ENCODE measurements around the gene DGLUCY.
A peak's percentile ranks its signal among the peaks of the same experiment; 100 is the strongest.

DGLUCY gene

DNA sequence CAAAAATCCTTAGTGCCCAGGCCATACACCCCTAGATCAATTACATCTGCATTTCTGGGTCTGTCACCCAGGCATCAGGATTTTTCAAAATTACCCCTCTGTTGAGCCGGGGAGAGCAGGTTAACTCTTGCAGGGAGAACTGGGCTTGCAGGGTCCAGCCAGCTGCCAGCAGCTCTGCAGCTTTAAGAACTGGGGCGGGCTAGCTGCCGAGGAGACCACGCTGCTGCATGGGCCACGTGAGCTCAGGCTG lies at the start of gene DGLUCY:
DGLUCY (plus strand) TSS at position 245 of the 250 bp plus-strand sequence. CDS start 46,222 bp downstream, outside the sequence.
- FAIRE-seq = no peak
- peak; percentile 68 for DNase-seq (ENCODE audit: insufficient read length, low spot score)

GRCh38 chr14:91065266-91065665 lies 48.6 kb upstream of the DGLUCY start:
- FAIRE-seq (no peak), DNase-seq (ENCODE audit: insufficient read length, low spot score) (no peak)
- TF ChIP-seq, protein P1, sequence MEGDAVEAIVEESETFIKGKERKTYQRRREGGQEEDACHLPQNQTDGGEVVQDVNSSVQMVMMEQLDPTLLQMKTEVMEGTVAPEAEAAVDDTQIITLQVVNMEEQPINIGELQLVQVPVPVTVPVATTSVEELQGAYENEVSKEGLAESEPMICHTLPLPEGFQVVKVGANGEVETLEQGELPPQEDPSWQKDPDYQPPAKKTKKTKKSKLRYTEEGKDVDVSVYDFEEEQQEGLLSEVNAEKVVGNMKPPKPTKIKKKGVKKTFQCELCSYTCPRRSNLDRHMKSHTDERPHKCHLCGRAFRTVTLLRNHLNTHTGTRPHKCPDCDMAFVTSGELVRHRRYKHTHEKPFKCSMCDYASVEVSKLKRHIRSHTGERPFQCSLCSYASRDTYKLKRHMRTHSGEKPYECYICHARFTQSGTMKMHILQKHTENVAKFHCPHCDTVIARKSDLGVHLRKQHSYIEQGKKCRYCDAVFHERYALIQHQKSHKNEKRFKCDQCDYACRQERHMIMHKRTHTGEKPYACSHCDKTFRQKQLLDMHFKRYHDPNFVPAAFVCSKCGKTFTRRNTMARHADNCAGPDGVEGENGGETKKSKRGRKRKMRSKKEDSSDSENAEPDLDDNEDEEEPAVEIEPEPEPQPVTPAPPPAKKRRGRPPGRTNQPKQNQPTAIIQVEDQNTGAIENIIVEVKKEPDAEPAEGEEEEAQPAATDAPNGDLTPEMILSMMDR (IDR thresholded peaks at IDR 0.05; ENCODE audit: insufficient read depth, missing control alignments) = no peak

More for the DNA sequence above, at the start of gene DGLUCY:
- TF ChIP-seq, protein P1 (IDR thresholded peaks at IDR 0.05; ENCODE audit: insufficient read depth, missing control alignments) = no peak

DNA sequence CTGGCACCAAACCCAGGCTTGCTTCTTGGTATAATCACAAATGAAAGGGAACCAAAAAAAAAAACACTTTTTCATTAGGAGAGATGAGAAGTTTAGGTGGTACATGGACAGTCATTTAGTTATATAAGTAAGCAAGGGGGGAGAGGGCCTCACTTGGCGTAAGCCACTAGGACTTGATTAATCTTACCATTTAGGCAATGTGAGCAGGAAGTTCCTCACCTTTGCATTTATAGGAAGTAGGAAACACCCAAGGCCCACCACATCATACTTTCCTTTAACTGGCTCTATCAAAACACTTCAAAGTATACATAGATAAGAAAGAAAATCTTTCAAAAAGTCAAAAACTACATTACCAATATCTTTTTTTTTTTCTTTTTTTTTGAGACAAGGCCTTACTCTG lies 46.7 kb upstream of the DGLUCY start:
- DNase-seq (ENCODE audit: insufficient read length, low spot score) = no peak
- no peak for FAIRE-seq
- TF ChIP-seq, protein P1 (IDR thresholded peaks at IDR 0.05; ENCODE audit: insufficient read depth, missing control alignments) = no peak

- TF ChIP-seq, protein P1 (IDR thresholded peaks at IDR 0.05; ENCODE audit: insufficient read depth, missing control alignments) = no peak
- DNase-seq (ENCODE audit: insufficient read length, low spot score) = no peak
- no peak for FAIRE-seq
Measured at GRCh38 chr14:91068642-91069041, 45.2 kb upstream of the DGLUCY start.

- TF ChIP-seq, protein P1 (IDR thresholded peaks at IDR 0.05; ENCODE audit: insufficient read depth, missing control alignments) = no peak
- FAIRE-seq = no peak
- no peak for DNase-seq (ENCODE audit: insufficient read length, low spot score)
Measured at GRCh38 chr14:91070572-91070971, 43.3 kb upstream of the DGLUCY start.

DNA sequence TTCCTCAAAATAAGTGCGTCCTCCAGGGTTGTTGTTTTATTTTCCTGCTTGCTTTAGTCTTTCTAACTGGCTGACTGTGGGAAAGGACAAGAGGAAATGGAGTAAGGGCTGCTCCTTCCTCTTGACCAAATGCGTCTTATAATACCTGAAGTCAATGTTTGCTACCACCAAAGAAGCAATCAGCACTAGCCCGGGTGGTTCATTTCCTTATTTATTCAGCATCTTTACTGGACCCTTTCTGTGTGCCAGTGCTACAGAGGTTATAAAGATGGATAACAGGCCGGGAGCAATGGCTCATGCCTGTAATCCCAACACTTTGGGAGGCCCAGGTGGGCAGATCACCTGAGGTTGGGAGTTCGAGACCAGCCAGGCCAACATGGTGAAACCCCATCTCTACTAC lies 38.3 kb upstream of the DGLUCY start:
- TF ChIP-seq, protein P1 (IDR thresholded peaks at IDR 0.05; ENCODE audit: insufficient read depth, missing control alignments) = no peak
- DNase-seq (ENCODE audit: insufficient read length, low spot score) = no peak

DNA sequence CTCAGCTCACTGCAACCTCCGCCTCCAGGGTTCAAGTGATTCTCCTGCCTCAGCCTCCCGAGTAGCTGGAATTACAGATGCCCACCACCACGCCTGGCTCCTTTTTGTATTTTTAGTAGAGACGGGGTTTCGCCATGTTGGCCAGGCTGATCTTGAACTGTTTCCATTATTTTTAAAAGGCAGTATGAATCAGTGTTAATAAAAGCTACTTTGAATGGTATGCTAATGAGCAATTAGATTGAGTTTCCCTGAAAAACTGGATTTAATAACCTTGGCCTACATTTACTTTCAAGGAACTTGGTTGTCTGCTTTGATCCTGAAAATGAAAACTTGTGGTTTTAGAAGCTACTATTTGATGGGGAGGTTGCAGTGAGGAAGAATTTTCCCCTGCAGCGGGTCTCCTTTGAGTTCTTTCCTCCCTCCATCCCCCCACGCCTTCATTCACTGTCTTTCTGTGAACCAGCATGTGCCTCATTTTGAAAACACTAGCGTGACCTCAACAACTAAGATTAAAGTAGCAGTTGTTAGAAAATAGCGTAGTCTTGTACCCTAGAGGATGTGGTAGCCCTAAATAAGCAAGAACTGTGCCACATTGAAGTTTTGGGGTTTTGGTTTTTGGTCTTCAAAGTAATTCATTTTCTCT lies 35.7 kb upstream of the DGLUCY start:
- no peak for DNase-seq (ENCODE audit: insufficient read length, low spot score)

More for the DNA sequence above, 38.3 kb upstream of the DGLUCY start:
- no peak for FAIRE-seq

More for the DNA sequence above, 35.7 kb upstream of the DGLUCY start:
- no peak for FAIRE-seq
- TF ChIP-seq, protein P1 (IDR thresholded peaks at IDR 0.05; ENCODE audit: insufficient read depth, missing control alignments) = no peak

Data from D721Med (cell line).